Measurements from ENCODE around the gene PLCB4. TPM values are rescaled to one million over a fixed set of nuclear protein-coding genes. Genes with fewer than 3 reads are reported as not detected.

Gene PLCB4
- total RNA-seq, 1 donor from 2014 or later = 38.0 TPM

GRCh38 chr20:9300534-9300933, 231.6 kb downstream of the PLCB4 start:
- intact Hi-C loops (cut with DNase I) = no loop called here
- Histone ChIP-seq H3K27me3 (no peaks in the 10 kb centered on the region), H3K4me1 (no peaks in the 10 kb centered on the region), H3K9me3 (no peaks in the 10 kb centered on the region), H3K27ac (no peak overlapping the region), H3K4me3 (no peak overlapping the region), H3K36me3 (no peaks in the 10 kb centered on the region)
- no peak for DNase-seq (ENCODE audit: low spot score in 2 of 2)
- TF ChIP-seq CTCF (IDR thresholded peaks at IDR 0.05) = no peak

GRCh38 chr20:9301129-9302090, 232.5 kb downstream of the PLCB4 start:
- DNase-seq (ENCODE audit: low spot score in 2 of 2) = no peak
- H3K27me3 ChIP-seq = no peaks in the 10 kb centered on the region
- H3K36me3 ChIP-seq = no peaks in the 10 kb centered on the region
- intact Hi-C loops (cut with DNase I) = no loop called here
- no peak overlapping the region for H3K27ac ChIP-seq
- H3K4me3 ChIP-seq = no peak overlapping the region
- TF ChIP-seq CTCF (IDR thresholded peaks at IDR 0.05) = no peak
- H3K4me1 ChIP-seq = no peaks in the 10 kb centered on the region
- H3K9me3 ChIP-seq = no peaks in the 10 kb centered on the region

GRCh38 chr20:9302091-9302462, 233.2 kb downstream of the PLCB4 start:
- Histone ChIP-seq H3K27ac (no peak overlapping the region), H3K4me1 (no peaks in the 10 kb centered on the region), H3K9me3 (no peaks in the 10 kb centered on the region), H3K36me3 (no peaks in the 10 kb centered on the region), H3K4me3 (no peak overlapping the region), H3K27me3 (no peaks in the 10 kb centered on the region)
- TF ChIP-seq CTCF (IDR thresholded peaks at IDR 0.05) = no peak
- intact Hi-C loops (cut with DNase I) = no loop called here
- DNase-seq (ENCODE audit: low spot score in 2 of 2) = no peak

GRCh38 chr20:9306521-9306920, 237.6 kb downstream of the PLCB4 start:
- TF ChIP-seq CTCF (IDR thresholded peaks at IDR 0.05) = no peak
- Histone ChIP-seq H3K4me3 (no peak overlapping the region), H3K9me3 (no peaks in the 10 kb centered on the region), H3K27ac (no peak overlapping the region), H3K4me1 (no peaks in the 10 kb centered on the region), H3K36me3 (no peaks in the 10 kb centered on the region), H3K27me3 (no peaks in the 10 kb centered on the region)
- no peak for DNase-seq (ENCODE audit: low spot score in 2 of 2)
- intact Hi-C loops (cut with DNase I) = no loop called here

GRCh38 chr20:9308056-9308455, 239.2 kb downstream of the PLCB4 start:
- DNase-seq (ENCODE audit: low spot score in 2 of 2) = no peak
- intact Hi-C loops (cut with DNase I) = no loop called here
- no peak overlapping the region for H3K4me3 ChIP-seq

More at GRCh38 chr20:9308056-9308455, 239.2 kb downstream of the PLCB4 start:
- no peaks in the 10 kb centered on the region for H3K36me3 ChIP-seq
- no peaks in the 10 kb centered on the region for H3K9me3 ChIP-seq
- no peak for TF ChIP-seq CTCF (IDR thresholded peaks at IDR 0.05)
- H3K27ac ChIP-seq = no peak overlapping the region
- H3K27me3 ChIP-seq = no peaks in the 10 kb centered on the region
- no peaks in the 10 kb centered on the region for H3K4me1 ChIP-seq
